LNCaP clone FGC (cell line): ENCODE data around the gene ODF2L.

Experiments
- DNase-seq: peaks from one replicate; pipeline ENCODE4 v3.0.0-alpha.2; 2011; ENCODE audit warnings: low read depth
- H3K4me3 ChIP-seq: 2 replicates; pipeline ENCODE4 v1.5.1; 2011; ENCODE audit warnings: mild to moderate bottlenecking, low read depth, low read length, control low read depth
- TF ChIP-seq, protein P1 (sequence below): IDR thresholded peaks from 2 replicates; pipeline ENCODE4 v1.5.1; 2012; ENCODE audit warnings: mild to moderate bottlenecking; ENCODE audit not compliant: control insufficient read depth, insufficient read depth; ENCODE audit errors: extremely low read depth

Gene ODF2L

DNA sequence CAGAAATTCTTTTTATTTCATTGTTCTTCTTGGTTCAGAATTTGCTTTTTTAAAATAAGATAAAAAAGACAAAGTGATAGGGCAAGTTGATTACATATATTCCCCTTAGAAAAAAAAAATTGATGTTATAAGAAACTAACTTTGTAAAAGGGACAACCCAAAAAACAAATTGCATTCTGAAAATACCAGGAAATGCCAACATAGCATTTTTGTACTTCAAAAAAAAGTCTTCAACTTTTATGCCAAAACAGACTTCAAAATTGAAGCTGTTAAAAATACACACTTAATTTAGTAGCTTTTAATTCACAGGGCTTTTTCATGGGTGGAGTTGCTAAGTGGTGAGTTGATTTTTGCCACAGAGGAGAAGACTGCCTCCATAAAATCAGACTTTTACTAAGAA is 70.9 kb downstream of the ODF2L start:
- H3K4me3 ChIP-seq, result no peak overlapping the region
- TF ChIP-seq, protein P1, sequence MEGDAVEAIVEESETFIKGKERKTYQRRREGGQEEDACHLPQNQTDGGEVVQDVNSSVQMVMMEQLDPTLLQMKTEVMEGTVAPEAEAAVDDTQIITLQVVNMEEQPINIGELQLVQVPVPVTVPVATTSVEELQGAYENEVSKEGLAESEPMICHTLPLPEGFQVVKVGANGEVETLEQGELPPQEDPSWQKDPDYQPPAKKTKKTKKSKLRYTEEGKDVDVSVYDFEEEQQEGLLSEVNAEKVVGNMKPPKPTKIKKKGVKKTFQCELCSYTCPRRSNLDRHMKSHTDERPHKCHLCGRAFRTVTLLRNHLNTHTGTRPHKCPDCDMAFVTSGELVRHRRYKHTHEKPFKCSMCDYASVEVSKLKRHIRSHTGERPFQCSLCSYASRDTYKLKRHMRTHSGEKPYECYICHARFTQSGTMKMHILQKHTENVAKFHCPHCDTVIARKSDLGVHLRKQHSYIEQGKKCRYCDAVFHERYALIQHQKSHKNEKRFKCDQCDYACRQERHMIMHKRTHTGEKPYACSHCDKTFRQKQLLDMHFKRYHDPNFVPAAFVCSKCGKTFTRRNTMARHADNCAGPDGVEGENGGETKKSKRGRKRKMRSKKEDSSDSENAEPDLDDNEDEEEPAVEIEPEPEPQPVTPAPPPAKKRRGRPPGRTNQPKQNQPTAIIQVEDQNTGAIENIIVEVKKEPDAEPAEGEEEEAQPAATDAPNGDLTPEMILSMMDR, result no peak
- DNase-seq, result no peak

DNA sequence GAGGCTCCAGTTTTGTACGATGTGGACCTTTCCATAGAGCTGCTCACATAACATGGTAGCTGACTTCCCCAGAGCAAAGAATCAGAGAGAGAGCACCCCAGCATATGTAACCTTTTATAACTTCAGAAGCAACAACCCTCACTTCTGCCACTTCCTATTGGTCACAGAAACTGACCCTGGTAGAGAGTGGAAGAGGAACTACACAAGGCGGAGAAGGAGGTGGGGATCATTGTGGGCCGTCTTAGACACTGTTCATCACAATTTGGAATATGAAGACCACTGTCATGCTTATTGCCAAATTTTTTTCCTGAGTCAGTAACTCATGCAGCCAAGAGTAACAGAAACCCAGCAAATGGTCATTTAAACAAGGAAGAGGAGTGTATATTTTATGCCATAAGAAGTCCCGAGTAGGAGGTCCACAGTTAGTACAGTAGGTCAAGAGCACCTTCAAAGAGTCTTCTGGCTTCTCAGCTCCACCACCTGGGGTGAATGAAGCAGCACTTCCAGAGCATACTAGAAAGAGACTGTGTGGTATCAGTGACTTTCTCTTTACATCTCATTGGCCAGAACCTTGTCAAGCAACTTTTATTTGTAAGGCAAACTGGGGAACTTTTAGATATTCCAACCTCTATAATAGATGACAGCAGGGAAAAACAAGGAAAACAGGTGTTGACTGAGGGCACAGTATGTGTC is 71.8 kb downstream of the ODF2L start:
- TF ChIP-seq, protein P1, result no peak
- H3K4me3 ChIP-seq, result no peak overlapping the region

DNA sequence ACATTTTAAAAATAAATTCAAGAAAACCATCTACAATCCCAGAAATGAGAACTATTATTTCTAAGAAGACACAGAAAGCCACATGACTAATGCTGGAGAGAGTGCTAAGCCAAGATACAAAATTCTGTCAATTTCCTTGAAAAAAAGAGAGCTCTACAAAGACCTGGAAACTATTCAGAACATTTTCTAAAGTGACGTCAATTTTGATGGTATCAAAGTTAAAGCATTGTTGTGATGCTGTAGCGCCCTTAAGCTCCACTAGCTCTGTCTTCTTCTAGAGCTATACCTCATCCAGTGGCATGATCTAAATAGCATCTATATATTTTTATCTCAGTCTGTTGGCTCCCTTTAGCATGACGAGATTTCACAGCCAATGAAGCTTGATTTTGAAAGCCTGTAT is 73.9 kb downstream of the ODF2L start:
- DNase-seq, result no peak
- TF ChIP-seq, protein P1, result no peak
- H3K4me3 ChIP-seq, result no peak overlapping the region

More for the DNA sequence above, 71.8 kb downstream of the ODF2L start:
- DNase-seq, result no peak

DNA sequence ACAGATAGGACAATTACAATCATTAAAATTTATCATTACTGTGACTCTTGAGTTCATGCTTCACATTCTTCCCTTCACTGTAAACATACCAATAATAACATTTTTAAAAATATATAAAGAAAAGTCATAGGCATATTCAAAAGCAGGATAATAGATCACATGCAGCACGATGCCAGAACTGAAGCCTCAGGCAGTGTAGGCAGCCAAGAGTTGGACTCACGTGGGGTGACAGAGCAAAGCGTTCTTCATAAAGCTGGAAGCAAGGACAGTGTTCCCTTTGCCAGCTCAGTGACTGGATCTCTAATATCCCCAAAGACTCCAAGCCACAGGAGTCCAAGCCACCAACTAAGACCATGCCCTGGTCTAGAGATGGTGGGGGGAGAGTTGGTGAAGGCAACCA is 77.7 kb downstream of the ODF2L start:
- DNase-seq, result no peak
- H3K4me3 ChIP-seq, result no peak overlapping the region
- TF ChIP-seq, protein P1, result no peak

DNA sequence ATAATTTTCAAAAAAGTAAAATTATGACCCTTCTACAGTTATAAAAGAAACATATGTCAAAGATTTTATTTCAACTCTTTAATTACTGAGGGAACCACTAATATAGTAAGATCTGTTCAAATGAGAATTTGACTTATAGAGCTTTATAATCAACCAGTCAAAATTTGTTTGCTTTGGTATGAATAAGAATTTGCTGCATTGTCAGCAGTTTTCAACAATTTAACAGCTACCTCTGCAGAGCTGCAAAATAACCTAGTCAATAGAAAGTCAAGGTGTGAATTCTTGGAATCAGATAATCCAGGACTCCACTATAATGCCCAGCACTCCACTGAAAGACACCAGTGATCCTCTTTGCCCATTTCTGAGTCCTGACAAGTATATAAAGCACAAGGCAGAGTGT is 78.2 kb downstream of the ODF2L start:
- H3K4me3 ChIP-seq, result no peak overlapping the region
- TF ChIP-seq, protein P1, result no peak
- no peak for DNase-seq

DNA sequence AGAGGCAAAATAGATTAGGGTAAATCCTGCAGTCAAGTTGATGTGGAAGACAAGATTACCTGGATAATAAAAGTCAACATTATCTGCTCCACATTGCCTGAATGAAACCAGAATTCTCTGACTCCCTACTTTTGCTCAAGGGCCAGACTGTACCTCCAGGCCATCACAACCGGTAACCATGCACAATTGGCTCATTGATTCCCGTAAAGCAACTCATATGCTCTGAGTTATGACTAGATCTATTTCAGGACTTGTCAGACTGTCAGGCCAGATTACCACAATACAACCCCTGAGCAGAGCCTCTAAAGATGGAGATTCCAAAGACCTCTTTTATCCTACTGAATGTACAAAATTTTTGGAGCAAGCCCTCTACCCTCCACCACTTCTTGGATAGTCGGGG is 90.4 kb downstream of the ODF2L start:
- DNase-seq, result no peak
- H3K4me3 ChIP-seq, result no peak overlapping the region
- TF ChIP-seq, protein P1, result no peak
